Measurements from ENCODE around the gene SERPIND1.
"Not testable (repeated sequence)": the region's sequence is repeated elsewhere in the genome, so short reads cannot be mapped to it uniquely, and the experiment has no call there.

Gene SERPIND1

DNA sequence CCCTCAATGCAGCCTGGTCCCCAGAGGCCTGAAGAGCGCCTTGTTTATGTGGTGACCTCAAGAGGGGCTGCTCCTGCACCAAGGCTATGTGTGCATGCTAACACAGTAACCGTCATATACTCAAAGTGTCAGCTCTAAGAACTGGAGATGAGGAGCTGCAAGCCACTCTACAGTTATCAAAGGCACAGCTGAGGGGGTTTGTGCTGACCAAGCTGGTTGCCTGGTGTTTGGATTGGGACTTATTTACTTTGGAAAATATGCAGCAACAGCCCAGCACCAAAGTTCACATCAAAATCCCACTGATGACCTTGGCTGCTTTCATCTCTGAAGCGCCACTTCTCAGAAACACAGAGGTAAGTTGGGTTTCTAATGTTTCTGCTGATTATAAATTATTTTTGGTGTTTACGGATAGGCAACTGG lies at the start of gene SERPIND1:
Gene SERPIND1 (plus strand): TSS at position 321 of the 420 bp plus-strand sequence. CDS start 5,200 bp downstream, outside the sequence.
- DNase-seq, result no peak

- DNase-seq, result no peak
Measured at GRCh38 chr22:20724676-20725454, 49.0 kb upstream of the SERPIND1 start.

DNA sequence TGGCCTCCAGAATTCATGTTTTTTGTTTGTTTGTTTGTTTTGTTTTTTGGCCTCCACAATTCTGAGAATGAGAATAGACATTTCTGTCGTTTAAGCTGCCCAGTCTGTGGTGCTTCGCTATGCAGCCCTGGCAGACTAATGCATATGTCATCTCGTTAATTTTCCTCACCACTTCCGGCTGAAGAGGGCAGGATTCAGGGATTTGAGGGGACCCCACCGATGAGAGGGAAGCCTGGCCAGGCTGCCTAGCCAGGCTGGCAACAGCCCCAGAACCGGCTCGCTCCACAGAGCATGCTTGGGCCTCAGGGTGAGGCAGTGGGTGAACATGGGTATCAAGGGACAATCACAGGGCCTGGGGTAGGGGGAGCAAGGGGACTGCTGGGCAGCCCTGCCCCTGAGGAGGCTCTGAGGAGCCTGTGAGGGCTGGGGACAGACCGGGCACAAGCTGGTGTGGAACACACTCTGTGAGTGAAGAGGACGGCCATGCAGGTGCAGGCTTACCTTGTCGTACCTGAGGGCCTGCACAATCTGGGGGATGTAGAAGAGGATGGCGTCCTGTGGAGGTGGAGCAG lies 47.8 kb upstream of the SERPIND1 start:
- DNase-seq, result no peak

- DNase-seq, result no peak
Measured at GRCh38 chr22:20727118-20728015, 46.5 kb upstream of the SERPIND1 start.

- no peak for DNase-seq
Measured at GRCh38 chr22:20728523-20729190, 45.3 kb upstream of the SERPIND1 start.

GRCh38 chr22:20729194-20729593 lies 44.7 kb upstream of the SERPIND1 start:
- DNase-seq, result no peak

GRCh38 chr22:20732431-20732830 lies 41.5 kb upstream of the SERPIND1 start:
- not testable (repeated sequence) for DNase-seq

- DNase-seq, result not testable (repeated sequence)
Measured at GRCh38 chr22:20735356-20736162, 38.4 kb upstream of the SERPIND1 start.

GRCh38 chr22:20736891-20737290 lies 37.0 kb upstream of the SERPIND1 start:
- not testable (repeated sequence) for DNase-seq

GRCh38 chr22:20738394-20739089 lies 35.4 kb upstream of the SERPIND1 start:
- DNase-seq, result no peak

DNA sequence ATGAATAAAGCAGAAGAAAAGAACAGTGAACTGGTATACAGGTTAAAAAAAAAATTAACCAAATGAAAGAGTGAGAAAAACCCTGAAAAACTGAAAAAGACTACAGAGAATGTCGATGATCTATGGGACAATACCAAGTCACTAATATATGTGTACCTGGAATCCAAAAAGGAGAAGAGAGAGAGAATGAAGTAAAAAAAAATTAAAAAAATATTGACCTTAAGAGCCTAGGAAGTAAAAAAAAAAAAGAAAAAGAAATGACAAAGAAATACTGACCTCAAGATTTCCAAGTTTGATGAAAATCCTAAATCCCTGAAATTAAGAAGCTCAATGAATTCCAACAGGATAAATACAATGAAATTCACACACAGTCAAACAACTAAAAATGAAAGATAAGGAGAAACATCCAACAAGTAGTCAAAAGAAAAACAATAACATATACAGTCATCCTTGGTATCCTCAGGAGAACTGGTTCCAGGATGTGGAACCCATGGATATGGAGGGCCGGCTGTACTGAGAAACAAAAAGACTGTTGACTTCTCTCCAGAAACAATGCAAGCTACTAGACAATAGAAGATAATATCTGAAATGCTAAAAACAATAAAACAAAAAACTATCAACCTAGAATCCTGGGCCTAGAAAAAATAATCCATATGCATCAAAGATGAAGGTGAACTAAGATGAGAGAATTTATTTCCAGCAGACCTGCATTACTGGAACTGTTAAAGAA lies 33.5 kb upstream of the SERPIND1 start:
- DNase-seq, result no peak

DNA sequence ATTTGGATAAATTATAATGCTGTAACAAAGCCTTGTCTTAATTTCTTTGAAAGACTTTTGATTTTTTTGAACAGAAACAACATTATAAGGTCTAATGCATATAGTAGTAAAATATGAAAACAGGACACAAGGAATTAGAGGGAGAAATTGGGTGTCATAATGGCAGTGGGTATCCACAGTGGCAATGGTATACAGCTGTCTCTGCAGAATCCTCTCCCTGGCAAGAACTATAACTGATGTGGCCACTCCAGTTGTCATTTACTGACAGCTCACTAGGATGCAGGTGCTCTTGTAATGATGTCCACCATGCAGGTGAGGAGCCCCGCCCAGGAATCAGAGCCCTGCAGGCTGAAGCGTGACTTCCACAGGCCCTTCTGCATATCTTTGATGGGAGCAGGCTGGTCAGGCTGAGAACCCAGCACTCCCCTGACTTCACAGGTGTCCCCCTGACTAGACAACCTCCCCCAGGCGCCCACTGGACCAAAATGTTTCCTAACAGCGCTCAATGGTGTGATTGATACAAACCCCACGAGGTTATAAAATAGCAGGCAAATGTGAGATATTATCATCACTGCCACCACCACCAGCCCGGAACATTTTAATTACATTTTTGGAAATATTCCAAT lies 32.8 kb upstream of the SERPIND1 start:
- no peak for DNase-seq

- DNase-seq, result no peak
Measured at GRCh38 chr22:20741634-20742581, 32.0 kb upstream of the SERPIND1 start.

DNA sequence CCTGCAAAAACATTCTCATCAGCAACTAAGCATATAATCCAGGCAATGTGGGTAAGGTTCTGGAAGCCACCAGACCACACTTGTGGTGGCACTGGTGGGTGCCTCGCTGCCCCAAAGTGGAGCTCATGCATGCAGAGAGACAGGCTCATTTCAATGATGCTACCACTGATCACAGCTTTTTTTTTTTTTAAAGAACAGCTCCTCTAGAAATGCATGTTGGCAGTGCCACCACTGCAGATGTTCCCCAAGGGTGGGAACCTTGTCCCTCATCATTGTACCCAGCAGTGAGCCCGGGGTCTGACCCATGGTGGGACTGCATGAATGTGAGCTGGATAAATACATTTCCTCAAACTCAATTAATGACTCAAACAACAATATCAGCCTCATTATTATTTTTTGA lies 31.1 kb upstream of the SERPIND1 start:
- no peak for DNase-seq

DNA sequence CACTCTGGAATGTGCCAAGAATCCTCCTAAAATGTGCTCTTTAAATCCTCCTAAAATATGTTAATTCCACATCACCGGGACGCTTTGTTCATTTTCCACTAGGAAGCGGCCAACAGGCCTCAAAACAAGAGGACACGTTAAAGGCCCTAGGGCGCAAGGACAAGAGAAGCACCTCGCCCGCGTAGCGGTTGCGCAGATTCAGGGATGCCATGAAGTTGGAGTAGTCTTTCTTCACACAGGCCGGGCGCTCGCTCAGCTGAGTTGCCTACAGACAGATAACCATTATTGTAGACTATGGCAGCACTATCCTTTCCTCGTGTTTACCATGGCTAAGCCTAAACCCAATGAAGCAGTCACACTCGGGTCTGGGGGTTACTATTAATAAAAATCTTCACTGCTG lies 29.5 kb upstream of the SERPIND1 start:
- DNase-seq, result no peak

DNA sequence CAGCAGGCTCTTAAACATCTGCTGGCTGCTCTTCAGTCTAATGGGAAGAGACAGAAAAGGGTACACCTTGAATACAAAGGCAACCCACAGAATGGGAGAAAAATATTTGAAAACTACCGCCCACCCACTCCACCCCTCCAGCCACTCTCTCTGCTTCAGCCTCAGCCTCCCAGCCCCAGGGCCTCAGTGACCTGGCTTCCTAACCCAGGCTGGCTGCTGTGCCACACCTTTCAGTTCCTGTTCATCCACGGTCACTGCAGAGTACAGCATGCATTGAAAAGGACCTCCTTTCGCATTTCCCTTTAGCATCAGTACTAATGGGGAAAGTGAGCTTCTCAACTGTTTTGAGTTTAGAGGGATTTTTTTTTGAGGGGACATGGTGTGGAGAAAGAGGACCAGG lies 28.8 kb upstream of the SERPIND1 start:
- no peak for DNase-seq

- no peak for DNase-seq
Measured at GRCh38 chr22:20746431-20747189, 27.3 kb upstream of the SERPIND1 start.

- no peak for DNase-seq
Measured at GRCh38 chr22:20747223-20747622, 26.7 kb upstream of the SERPIND1 start.
